Upper lobe of left lung (tissue), 6 donors: ENCODE data around the gene TMCO4. TPM values are rescaled to one million over a fixed set of nuclear protein-coding genes. Genes with fewer than 3 reads are reported as not detected.

Experiments
- ATAC-seq, 2 donors: fragments of 200-7000 bp; cut with Tn5 transposase; one replicate each; pipeline ENCODE4 v1.9.1; 2022; ENCODE audit warnings: mild to moderate bottlenecking in 2 of 2, moderate library complexity in 2 of 2; ENCODE audit not compliant: low FRiP score in 2 of 2
- DNase-seq, 2 donors: peaks; one replicate each; pipeline ENCODE4 v3.0.0-alpha.2; 2019 to 2020
- H3K27ac ChIP-seq, 4 donors: fragments of 200-600 bp; sonication (generic); one replicate each; pipeline ENCODE4 v1.5.1; 2016 to 2019
- H3K27me3 ChIP-seq, 4 donors: fragments of 200-600 bp; sonication (generic); one replicate each; pipeline ENCODE4 v1.5.1; 2017 to 2019
- H3K36me3 ChIP-seq, 4 donors: fragments of 200-600 bp; sonication (generic); one replicate each; pipeline ENCODE4 v1.5.1; 2016 to 2019
- H3K4me1 ChIP-seq, 4 donors: fragments of 200-600 bp; sonication (generic); one replicate each; pipeline ENCODE4 v1.5.1; 2018 to 2019
- H3K4me3 ChIP-seq, 4 donors: fragments of 200-600 bp; sonication (generic); one replicate each; pipeline ENCODE4 v1.5.1; 2017 to 2019; ENCODE audit warnings: mild to moderate bottlenecking in 2 of 4, moderate library complexity in 1 of 4
- H3K9me3 ChIP-seq, 4 donors: fragments of 200-600 bp; sonication (generic); one replicate each; pipeline ENCODE4 v1.5.1; 2018 to 2019
- EP300 ChIP-seq, 4 donors: sonication (generic); formaldehyde crosslinking; IDR thresholded peaks; one replicate each; pipeline ENCODE4 v1.5.1; 2017; ENCODE audit warnings: antibody characterized with exemption in 4 of 4, control low read depth in 2 of 4
- POLR2A ChIP-seq, 4 donors: fragments of 450-650 bp; IDR thresholded peaks; one replicate each; pipeline ENCODE4 v1.5.1; 2016 to 2017; ENCODE audit warnings: antibody characterized with exemption in 4 of 4, mild to moderate bottlenecking in 2 of 4
- POLR2AphosphoS5 ChIP-seq, 2 donors: sonication (generic); formaldehyde crosslinking; IDR thresholded peaks; one replicate each; pipeline ENCODE4 v1.5.1; 2017; ENCODE audit warnings: antibody characterized with exemption in 2 of 2
- WGBS, 2 donors: methylation state at CpG; one replicate each; pipeline ENCODE4 v1.1.5; 2017 to 2018; 5-methylcytosine and 5-hydroxymethylcytosine counted together
- total RNA-seq, 6 donors: library from RNA; depleted of rRNA in 4 of 6; stranded (reverse); fragments of >200 nt in 4 of 6; gene quantifications; one replicate each; pipeline versions ENCODE4 v1.1.0 to v1.2.1, GENCODE V29; 2016 to 2021
- TF ChIP-seq, protein P1 (sequence below), 6 experiments: fragments of 450-650 bp in 4 of 6; fragments of 200-600 bp in 2 of 6; sonication (generic) in 2 of 6; IDR thresholded peaks; one replicate each; pipeline ENCODE4 v1.5.1; 2016 to 2019; ENCODE audit warnings: antibody characterized with exemption in 6 of 6
- donor health status: DM: no; HTN: no; CAD: no; lungs with moderate emphysema.
- donor health status: DM: no; HTN: yes; CAD: no; lungs with severe emphysema.

The TMCO4 gene
- total RNA-seq, 6 donors from 2014 or later: 19.1 to 46.1 (median 24.9) TPM

DNA sequence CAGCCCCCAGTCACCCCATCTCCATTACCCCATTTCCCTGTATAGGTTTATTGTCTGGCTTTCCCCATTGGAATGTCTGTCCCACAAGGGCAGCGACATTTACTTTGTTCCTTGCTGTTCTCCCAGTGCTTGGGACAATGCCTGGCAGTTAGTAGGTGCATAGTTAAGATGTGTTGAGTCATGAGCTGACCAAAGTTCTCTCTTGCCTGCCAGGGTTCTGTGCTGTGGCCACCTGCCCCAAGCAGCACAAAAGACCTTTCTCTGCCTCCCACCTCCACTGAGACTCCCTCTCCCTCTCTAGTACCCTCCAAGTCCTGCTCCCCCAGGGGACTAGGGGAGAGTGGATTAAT lies 40.0 kb downstream of the TMCO4 start:
- Histone ChIP-seq H3K9me3 (no peaks in the 10 kb centered on the region), H3K36me3 (peaks cover 0 to 12% (median 8%) of the 10 kb centered on the region in 4 donors), H3K27ac (no peak overlapping the region), H3K4me3 (no peak overlapping the region), H3K27me3 (no peaks in the 10 kb centered on the region), H3K4me1 (no peaks in the 10 kb centered on the region)
- no peak for TF ChIP-seq POLR2AphosphoS5 (IDR thresholded peaks at IDR 0.05)
- TF ChIP-seq, protein P1, sequence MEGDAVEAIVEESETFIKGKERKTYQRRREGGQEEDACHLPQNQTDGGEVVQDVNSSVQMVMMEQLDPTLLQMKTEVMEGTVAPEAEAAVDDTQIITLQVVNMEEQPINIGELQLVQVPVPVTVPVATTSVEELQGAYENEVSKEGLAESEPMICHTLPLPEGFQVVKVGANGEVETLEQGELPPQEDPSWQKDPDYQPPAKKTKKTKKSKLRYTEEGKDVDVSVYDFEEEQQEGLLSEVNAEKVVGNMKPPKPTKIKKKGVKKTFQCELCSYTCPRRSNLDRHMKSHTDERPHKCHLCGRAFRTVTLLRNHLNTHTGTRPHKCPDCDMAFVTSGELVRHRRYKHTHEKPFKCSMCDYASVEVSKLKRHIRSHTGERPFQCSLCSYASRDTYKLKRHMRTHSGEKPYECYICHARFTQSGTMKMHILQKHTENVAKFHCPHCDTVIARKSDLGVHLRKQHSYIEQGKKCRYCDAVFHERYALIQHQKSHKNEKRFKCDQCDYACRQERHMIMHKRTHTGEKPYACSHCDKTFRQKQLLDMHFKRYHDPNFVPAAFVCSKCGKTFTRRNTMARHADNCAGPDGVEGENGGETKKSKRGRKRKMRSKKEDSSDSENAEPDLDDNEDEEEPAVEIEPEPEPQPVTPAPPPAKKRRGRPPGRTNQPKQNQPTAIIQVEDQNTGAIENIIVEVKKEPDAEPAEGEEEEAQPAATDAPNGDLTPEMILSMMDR (IDR thresholded peaks at IDR 0.05): no peak
- no peak for TF ChIP-seq EP300 (IDR thresholded peaks at IDR 0.05)
- no peak for TF ChIP-seq POLR2A (IDR thresholded peaks at IDR 0.05)
- WGBS, 2 donors: 92 to 100% methylated on average over 1 of the region's 1 CpG
- no peak for DNase-seq
- ATAC-seq: no peak

DNA sequence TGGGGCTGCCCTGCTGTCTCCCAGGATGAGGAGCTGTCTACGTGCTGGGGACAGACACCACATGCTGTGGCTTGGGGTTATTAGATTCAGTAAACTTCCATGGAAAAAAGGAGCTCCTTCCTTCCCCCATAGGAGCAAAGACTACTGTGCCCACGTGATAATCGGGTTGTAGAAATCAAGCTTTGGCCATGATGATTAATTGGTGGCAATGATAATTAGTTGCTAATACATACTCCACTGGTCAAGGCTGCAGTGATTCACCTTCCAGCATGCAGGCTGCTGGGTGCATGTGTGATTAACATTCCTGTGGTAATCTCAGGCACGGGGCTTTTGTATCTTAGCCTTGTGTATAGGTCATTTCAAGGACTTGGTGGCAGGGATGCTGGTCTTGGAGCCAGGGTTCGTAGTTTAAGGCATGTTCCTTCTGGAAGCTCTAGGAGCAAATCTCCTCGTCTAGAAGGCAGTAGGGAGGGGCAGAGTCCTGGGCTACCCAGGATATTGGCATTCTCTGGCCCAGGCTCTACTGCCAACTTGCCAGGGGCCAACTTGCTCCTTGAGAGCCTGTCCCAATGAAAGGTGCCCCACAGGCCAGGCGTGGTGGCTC lies 41.4 kb downstream of the TMCO4 start:
- no peaks in the 10 kb centered on the region for H3K9me3 ChIP-seq
- H3K36me3 ChIP-seq: peaks cover 0 to 22% (median 13%) of the 10 kb centered on the region in 4 donors
- no peaks in the 10 kb centered on the region for H3K27me3 ChIP-seq
- TF ChIP-seq POLR2A (IDR thresholded peaks at IDR 0.05) (no peak), POLR2AphosphoS5 (IDR thresholded peaks at IDR 0.05) (no peak), EP300 (IDR thresholded peaks at IDR 0.05) (no peak)
- TF ChIP-seq, protein P1 (IDR thresholded peaks at IDR 0.05): no peak
- ATAC-seq (no peak), DNase-seq (no peak)
- no peak overlapping the region for H3K4me3 ChIP-seq
- 84 to 86% methylated on average over 6 to 7 of the region's 7 CpGs for WGBS, 2 donors
- H3K4me1 ChIP-seq: no peaks in the 10 kb centered on the region
- no peak overlapping the region for H3K27ac ChIP-seq

- no peaks in the 10 kb centered on the region for H3K27me3 ChIP-seq
- no peak overlapping the region for H3K4me3 ChIP-seq
- peaks cover 0 to 22% (median 16%) of the 10 kb centered on the region in 4 donors for H3K36me3 ChIP-seq
- DNase-seq (no peak), ATAC-seq (no peak)
- no peaks in the 10 kb centered on the region for H3K9me3 ChIP-seq
- TF ChIP-seq POLR2A (IDR thresholded peaks at IDR 0.05) (no peak), POLR2AphosphoS5 (IDR thresholded peaks at IDR 0.05) (no peak), EP300 (IDR thresholded peaks at IDR 0.05) (no peak)
- TF ChIP-seq, protein P1 (IDR thresholded peaks at IDR 0.05): no peak
- no peaks in the 10 kb centered on the region for H3K4me1 ChIP-seq
- H3K27ac ChIP-seq: no peak overlapping the region
- 95 to 98% methylated on average over 4 of the region's 4 CpGs for WGBS, 2 donors
These were observed 42.1 kb downstream of the TMCO4 start for GRCh38 chr1:19757641-19758040.

DNA sequence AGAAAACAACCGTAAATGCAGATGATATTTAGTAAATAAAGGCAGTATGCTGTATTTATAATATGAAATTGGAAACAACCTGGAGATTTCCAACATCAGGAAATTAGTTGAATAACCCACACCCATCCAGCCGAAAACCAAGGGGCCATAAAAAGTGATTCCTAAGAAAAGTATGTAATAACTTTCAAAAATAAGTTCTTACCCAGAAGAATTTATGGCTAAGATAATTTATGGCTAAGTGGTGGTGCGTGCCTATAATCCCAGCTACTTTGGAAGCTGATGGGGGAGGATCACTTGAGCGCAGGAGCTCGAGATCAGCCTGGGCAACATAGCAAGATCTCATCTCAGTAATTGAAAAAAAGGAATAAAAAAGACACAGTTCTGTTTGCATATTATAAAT lies 43.2 kb downstream of the TMCO4 start:
- no peaks in the 10 kb centered on the region for H3K4me1 ChIP-seq
- ATAC-seq (no peak), DNase-seq (no peak)
- peaks cover 0 to 29% (median 19%) of the 10 kb centered on the region in 4 donors for H3K36me3 ChIP-seq
- no peak overlapping the region for H3K27ac ChIP-seq
- WGBS, 2 donors: 97% methylated on average over 5 of the region's 5 CpGs
- no peaks in the 10 kb centered on the region for H3K27me3 ChIP-seq
- no peak overlapping the region for H3K4me3 ChIP-seq
- TF ChIP-seq EP300 (IDR thresholded peaks at IDR 0.05) (no peak), POLR2AphosphoS5 (IDR thresholded peaks at IDR 0.05) (no peak), POLR2A (IDR thresholded peaks at IDR 0.05) (no peak)
- TF ChIP-seq, protein P1 (IDR thresholded peaks at IDR 0.05): no peak
- H3K9me3 ChIP-seq: no peaks in the 10 kb centered on the region

- Histone ChIP-seq H3K27me3 (no peaks in the 10 kb centered on the region), H3K4me1 (no peaks in the 10 kb centered on the region), H3K36me3 (peaks cover 0 to 38% (median 26%) of the 10 kb centered on the region in 4 donors), H3K27ac (no peak overlapping the region), H3K4me3 (no peak overlapping the region), H3K9me3 (no peaks in the 10 kb centered on the region)
- ATAC-seq (no peak), DNase-seq (no peak)
- TF ChIP-seq EP300 (IDR thresholded peaks at IDR 0.05) (no peak), POLR2AphosphoS5 (IDR thresholded peaks at IDR 0.05) (no peak)
- TF ChIP-seq, protein P1 (IDR thresholded peaks at IDR 0.05): no peak
- 80 to 90% methylated on average over 10 of the region's 10 CpGs for WGBS, 2 donors
These were observed 45.2 kb downstream of the TMCO4 start for GRCh38 chr1:19754482-19754881.
